ENCODE data around the gene LOX.

GRCh38 chr5:122073864-122074263 is 4.2 kb downstream of the LOX start:
- TF ChIP-seq CTCF (IDR thresholded peaks at IDR 0.05) (no peak), POLR2A (IDR thresholded peaks at IDR 0.05) (no peak)

Measured in thyroid gland (tissue), 4 donors.